GM10847 (cell line): ENCODE results near the gene MOV10L1.

Source experiments
- POLR2A ChIP-seq: IDR thresholded peaks from 2 replicates; pipeline ENCODE4 v1.6.1; 2011; ENCODE audit not compliant: insufficient read length; ENCODE audit errors: extremely low read depth

The MOV10L1 gene

DNA sequence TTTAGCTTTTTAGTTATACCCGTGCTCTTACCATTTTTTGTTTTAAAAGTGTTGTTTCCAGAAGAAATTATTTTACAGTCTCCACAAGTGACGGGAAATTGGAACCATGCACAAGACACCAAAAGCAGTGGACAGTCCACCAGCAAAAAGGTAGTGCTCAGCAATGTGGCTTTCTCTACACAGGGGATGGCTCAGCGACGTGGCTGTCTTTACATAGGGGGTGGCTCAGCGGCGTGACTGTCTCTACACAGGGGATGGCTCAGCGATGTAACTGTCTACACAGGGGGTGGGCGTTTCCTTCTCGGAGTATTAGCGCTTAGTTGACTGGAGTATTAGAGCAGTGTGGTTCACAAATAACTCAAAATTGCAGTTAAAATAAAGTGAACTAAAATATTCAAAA, 44.7 kb downstream of the MOV10L1 start:
- no peak for TF ChIP-seq POLR2A

DNA sequence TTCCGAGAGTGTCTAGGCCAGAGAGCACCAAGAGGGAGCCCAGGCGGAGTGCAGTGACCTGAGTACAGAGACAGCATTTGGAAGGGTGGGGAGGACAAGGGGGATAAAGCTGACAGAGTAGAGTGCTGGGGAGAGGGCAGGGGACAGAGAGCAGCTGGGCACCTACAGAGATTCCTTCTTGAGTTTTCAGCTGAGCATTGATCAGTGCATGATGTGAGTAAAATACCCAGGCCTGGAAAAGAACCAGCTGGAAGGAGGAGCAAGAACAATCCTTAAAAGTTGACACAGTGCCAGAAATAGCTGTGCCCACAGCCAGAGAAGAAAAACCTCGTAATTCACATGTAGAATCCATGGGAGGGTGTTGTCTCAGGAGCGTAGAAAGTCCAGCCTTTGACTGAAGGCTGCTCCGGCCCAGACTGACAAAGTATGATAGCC, 46.8 kb downstream of the MOV10L1 start:
- no peak for TF ChIP-seq POLR2A

DNA sequence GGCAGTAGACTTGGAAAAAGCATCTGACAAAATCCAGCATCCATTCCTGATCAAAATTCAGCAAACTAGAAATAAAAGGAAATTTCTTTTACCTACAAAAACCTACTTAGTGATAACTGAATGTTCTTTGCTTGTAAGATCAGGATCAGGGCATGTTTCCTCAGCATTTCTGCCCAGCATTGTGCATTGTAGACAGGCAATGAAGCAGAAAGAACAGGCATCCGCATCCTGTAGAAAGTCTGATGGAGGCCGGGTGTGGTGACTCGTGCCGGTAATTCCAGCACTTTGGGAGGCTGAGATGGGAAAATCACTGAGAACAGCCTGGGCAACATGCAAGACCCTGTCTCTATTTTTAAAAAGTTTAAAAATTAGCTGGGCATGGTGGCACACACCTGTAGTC, 48.2 kb downstream of the MOV10L1 start:
- no peak for TF ChIP-seq POLR2A

DNA sequence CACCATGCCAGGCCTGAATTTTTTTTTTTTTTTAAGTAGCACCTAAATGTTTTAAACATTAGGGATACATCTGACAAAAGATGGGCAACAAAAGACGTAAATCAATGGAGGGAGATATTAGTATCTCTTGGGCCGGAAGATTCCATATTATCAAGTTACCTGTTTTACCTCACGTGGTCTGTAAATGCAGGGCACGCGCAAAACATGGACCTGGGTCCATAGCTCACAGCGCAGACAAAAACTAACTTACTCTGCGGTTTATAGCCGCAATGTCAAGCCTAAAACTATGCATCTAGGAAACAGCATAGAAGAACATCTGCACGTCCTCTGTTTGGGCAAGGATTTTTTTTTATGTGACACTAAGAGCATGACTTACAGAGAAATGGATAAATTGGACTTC, 49.2 kb downstream of the MOV10L1 start:
- TF ChIP-seq POLR2A: no peak

DNA sequence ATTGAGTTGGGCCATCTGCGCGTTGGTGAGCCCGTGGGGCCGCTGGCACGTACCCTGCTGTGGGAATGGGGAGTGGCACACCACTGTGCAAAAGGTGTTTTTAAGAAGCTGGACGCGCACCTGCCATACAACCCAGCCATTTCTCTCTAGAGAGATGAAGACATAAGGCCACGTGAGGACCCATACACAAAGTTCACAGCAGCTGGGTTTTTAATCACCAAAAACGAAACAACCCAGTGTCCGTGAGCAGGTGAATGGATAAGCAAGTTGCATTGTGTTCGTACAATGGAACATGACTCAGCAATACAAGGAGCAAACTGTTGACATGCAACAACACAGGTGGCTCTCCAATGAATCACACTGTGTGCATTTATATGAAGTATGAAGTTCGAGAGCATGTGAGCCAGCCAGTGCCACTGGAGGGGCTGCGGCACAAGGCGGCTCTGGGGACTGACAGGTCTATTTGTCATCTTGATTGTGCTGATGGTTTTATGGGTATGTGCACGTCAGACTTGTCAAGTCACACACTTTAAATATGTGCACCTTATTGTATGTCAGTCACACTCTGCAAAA, 50.1 kb downstream of the MOV10L1 start:
- no peak for TF ChIP-seq POLR2A

DNA sequence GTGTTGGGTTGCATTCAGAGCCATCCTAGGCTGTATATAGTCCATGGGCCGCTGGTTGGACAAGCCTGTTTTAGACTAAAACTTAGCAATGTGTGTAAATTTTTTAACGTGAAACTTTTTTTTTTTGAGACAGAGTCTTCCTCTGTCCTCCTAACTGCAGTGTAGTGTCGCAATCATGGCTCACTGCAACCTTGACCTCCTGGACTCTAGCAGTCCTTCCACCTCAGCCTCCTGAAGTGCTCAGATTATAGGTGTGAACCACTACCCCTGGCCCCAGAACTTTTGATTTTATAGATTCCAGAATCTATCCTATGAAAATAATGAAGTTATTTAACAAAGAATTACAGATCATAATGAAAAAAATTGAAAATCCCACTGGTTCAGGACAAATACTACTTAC, 50.8 kb downstream of the MOV10L1 start:
- TF ChIP-seq POLR2A: no peak

DNA sequence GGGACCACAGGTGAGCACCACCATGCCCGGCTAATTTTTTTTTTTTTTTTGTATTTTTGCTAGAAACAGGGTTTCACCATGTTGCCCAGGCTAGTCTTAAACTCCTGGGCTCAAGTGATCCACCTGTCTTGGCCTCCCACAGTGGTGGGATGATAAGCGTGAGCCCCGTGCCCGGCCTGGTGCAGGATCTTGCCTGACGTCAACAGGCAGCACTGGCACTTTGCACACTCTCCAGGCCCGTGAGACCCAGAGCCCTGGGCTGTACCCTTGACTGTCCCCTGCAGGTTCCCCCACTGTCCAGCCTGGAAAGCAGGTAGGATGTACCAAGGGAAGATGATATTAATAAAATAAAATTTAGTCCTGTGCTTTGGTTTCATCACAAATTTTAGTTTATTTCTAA, 51.7 kb downstream of the MOV10L1 start:
- TF ChIP-seq POLR2A: no peak

DNA sequence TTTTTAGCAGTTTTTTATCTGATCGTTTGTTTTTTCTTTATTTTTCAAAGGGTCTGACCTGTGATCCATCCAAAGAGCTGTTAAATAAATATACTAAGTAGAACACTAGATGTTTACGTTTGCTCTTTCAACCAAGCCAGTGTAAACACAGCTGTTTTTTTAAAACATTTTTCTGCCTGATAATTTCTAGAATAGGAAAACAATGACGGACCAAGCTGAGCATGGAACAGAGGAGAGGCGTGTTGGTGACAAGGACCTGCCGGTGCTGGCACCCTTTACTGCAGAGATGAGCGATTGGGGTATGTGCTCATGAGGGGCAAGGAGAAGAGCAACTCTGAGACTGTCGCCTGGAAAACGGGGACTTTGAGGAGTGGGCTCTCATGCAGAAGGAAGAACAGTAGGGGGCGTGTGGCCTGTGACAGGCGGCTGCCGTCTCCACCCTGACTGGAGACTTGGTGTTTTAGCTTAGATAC, 52.1 kb downstream of the MOV10L1 start:
- TF ChIP-seq POLR2A: no peak

DNA sequence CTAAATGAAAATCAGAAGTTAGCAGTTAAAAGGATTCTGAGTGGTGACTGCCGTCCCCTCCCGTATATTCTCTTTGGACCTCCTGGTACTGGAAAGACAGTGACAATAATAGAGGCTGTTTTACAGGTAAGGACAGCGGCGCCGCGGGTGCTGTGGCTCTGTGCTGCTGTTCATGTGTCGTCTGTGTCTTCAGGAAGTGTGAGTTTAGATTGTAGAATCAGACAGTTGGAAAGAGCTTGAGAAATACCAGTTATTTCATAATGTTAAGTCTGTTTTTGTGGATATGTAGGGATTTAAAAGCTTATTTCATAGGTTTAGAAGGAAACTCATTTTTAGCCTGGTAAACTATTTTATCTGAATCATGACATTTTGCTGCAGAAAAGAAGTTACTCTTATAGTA, 53.3 kb downstream of the MOV10L1 start:
- no peak for TF ChIP-seq POLR2A

DNA sequence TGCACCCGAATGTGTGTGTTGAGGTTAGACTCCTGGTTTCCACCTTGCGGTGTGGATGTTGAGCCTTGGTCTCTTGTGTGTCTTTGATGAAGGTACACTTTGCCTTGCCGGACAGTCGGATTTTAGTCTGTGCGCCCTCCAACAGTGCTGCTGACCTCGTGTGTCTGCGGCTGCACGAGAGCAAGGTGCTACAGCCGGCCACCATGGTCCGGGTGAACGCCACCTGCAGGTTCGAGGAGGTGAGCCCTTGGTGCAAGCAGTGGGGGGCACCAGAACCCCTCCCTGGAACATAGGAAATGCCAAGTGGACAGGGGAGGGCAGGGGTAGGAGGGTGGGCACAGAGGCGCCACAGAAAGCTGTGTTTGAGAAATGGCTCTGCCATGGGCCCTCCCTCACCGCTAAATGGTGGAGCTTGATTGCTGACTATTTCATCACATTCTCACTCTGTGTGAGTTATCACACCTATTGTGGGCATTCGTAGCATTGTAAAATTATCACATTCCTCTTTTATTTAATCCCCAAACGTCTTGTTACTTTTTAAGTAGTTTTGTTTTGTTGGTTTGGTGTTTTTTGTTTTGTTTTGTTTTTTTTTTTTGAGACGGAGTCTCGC, 54.3 kb downstream of the MOV10L1 start:
- TF ChIP-seq POLR2A: no peak

DNA sequence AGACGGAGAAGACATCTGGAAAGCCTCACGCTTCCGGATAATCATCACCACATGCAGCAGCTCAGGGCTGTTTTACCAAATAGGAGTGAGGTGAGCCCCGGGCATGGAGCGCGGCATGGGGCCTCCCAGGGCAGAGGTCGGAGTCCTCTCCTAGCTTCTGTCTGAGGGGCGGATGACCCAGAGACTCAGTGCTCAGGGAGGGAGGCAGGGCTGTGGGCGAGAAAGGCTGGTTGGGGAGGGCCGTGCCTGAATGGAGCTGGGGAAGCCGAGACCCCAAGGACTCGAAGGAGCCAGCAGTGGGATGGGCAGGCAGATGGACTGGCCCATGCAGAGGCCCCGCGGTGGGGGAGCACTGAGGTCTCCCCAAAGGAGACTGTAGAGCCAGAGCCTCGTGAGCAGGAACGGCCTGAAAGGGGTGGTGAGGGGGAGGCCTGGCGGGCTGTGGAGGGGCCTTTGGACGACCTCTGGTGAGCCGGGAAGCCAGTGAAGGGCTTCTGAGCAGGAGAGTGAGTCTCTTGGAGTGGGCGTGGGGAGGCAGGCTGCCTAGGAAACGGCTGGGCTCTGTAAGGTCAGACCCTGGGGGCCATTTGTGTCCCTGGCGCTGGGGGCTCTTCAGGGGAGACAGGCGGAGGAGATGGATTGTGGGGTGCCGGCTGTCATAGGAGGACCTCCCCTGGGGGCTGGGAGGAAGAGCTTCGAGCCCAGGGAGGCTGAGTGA, 56.1 kb downstream of the MOV10L1 start:
- TF ChIP-seq POLR2A: no peak

DNA sequence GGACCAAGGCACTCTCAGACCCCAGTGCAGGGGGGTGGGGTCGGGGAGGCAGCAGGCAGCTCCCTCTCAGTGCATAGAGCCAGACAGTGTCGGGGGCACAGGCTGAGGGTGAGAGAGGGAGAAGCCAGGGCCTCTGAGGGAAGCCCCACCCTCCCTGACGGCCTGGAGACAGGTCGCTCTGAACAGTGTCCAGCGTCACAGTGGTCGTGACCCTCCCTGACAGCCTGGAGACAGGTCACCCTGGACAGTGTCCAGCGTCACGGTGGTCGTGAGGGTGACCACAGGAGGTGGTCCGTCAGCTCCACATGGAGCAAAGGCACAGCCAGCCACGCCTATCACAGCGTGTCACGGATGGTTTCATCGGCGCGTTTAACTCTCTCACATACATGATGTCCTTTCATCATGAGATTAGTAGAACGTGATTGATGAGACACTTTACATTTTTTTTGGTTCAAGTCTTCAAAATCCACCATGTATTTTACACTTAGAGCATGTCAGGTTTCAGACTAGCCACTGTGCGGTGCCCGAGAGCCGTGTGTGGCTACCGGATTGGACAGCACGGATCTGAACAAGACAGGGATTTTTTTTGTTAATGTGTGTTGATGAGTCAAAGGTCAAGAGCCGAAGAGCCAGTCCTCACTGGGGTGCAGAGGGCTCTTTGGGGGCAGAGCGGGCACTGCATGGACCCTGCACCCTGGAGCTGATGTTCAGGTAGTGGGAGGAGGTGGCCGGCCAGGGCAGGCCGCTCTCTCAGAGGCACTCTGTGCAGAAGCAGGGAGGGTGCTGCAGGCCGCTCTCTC, 56.8 kb downstream of the MOV10L1 start:
- TF ChIP-seq POLR2A: no peak

DNA sequence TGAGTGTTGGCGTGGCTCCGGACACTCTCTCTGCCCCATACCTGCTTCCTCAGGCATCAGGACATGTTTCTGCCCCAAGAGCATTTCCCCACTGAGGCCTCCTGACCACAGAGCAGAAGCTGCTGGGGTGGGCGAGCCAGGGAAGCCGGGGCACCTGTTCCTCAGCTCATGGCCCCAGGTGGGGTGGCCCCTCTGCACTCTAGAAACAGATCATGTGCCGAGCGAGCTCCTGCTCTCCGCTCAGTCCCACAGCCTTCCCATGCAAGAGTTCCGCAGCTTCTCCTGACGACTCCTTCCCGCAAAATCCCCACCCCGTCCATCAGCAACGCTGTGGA, 58.3 kb downstream of the MOV10L1 start:
- no peak for TF ChIP-seq POLR2A

DNA sequence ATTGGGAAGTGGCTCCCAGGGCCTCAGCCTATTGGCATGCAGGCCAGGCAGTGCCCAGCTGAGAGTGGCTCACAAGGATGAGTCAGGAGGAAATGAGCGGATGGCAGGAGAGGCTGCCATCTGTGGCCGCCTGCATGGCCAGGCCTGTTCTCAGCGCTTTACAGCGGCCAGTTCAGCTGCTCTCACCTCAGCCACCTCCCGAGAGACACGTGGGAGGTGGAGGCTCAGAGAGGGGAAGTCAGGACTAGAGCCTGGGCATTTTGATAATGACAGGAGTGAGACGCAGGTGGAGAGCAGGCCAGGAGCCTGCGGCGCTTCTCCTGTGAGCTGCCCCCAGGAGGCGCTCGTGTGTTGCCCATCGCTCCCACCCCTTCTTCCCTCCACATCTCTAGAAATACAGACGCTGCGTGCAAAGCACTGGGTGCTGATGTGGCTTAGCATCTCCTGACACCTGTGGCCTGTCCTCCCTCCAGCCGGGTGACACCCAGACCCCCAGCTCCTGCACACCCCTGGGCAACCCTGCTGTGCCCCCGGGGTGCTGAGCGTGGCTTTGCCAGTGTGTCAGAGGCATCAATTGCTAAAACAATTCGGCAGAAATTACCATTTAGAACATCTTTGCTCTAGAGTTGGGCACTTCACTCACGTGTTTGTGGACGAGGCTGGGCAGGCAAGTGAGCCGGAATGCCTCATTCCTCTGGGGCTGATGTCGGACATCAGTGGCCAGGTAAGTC, 59.4 kb downstream of the MOV10L1 start:
- TF ChIP-seq POLR2A: no peak

DNA sequence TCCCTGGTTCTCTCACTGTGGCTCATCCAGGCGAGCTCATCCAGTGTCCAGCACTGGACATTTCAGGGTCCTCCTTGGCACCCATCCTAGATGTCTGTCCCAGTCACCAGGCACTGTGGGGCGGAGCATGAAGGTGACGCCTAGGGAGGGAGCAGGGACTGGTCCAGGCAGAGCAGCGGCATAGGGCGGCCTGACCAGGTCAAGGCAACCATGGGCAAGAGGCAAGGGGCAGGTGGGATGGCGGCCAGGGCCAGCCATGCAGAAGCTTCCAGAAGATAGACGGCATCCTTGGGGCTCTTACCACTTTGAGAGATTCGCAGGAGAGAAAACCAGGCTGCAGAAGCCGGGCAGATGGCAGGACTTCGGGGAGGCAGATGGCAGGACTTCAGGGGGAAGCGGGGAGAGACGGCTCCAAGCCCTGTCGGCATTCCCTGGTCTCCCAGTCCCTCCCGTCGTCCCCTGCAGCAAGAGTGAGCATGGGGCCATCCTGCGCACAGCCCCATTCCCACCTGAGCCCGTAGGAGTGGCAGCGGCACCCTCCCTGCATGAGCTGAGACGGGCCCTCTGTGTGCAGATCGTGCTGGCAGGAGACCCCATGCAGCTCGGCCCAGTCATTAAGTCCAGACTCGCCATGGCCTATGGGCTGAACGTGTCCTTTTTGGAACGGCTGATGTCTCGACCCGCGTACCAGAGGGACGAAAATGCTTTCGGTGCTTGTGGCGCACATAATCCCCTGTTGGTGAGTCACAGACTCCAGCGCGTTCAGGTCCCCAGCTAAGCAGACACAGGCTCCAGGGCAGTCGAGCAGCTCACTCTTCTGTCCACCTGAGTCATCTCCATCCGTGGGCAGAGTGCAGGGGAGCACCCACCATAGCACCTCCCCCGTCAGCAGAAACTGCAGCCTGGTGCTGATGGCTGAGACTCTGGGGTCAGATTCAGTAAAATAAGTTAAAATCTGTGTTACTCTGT, 60.6 kb downstream of the MOV10L1 start:
- no peak for TF ChIP-seq POLR2A
